A549 (cell line): ENCODE data around the gene ITFG1. TPM values are rescaled to one million over a fixed set of nuclear protein-coding genes. Genes with fewer than 3 reads are reported as not detected.

Experiments used
- ATAC-seq, 2 experiments: fragments of 200-7000 bp in 1 of 2; fragments of >200 bp in 1 of 2; cut with Nextera tagmentation in 1 of 2; cut with Tn5 transposase in 1 of 2; 3 replicates each; pipeline versions ENCODE4 v1.8.0 to v1.9.1; 2018 to 2020; ENCODE audit warnings: mild to moderate bottlenecking in 1 of 2, moderate library complexity in 1 of 2
- CTCF ChIA-PET: fragments of 300-600 bp; sonication (Branson Sonifier 250); formaldehyde crosslinking; extraction: SDS; loops from one replicate; lab custom pipeline; 2021; ENCODE audit warnings: antibody characterized with exemption, inconsistent platforms; lab: Yijun Ruan, JAX
- POLR2A ChIA-PET: fragments of 350-600 bp; formaldehyde crosslinking; extraction: SDS; loops from one replicate; lab custom pipeline; 2021; ENCODE audit warnings: antibody characterized with exemption, inconsistent platforms; lab: Yijun Ruan, JAX
- DNase-seq, 2 experiments: peaks; one replicate each; pipeline versions ENCODE4 v3.0.0 to v3.0.0-alpha.2; 2011 to 2016; ENCODE audit warnings: low read depth in 1 of 2, low spot score in 1 of 2
- FAIRE-seq: peaks from 2 replicates; lab custom pipeline; 2011; peaks lifted over from hg19 to GRCh38; lab: Jason Lieb, UNC
- H3K27ac ChIP-seq, 2 experiments: fragments of >200 bp; sonication (Bioruptor Twin); formaldehyde crosslinking; 3 replicates each; pipeline ENCODE4 v1.5.1; 2016 to 2017
- H3K4me1 ChIP-seq: fragments of >200 bp; sonication (Bioruptor Twin); formaldehyde crosslinking; 3 replicates; pipeline ENCODE4 v1.6.1; 2016
- H3K4me2 ChIP-seq: fragments of >200 bp; sonication (Bioruptor Twin); formaldehyde crosslinking; 3 replicates; pipeline ENCODE4 v1.6.1; 2016
- H3K4me3 ChIP-seq: fragments of >200 bp; sonication (Bioruptor Twin); formaldehyde crosslinking; 3 replicates; pipeline ENCODE4 v1.5.1; 2016
- H3K9me3 ChIP-seq: fragments of >200 bp; sonication (Bioruptor Twin); formaldehyde crosslinking; 3 replicates; pipeline ENCODE4 v1.6.1; 2016
- ATOH8 ChIP-seq: fragments of 250-450 bp; sonication (Bioruptor Pico); IDR thresholded peaks from 2 replicates; pipeline ENCODE4 v1.5.0; 2020; ENCODE audit warnings: low read depth, mild to moderate bottlenecking, moderate library complexity
- BCL3 ChIP-seq: fragments of >200 bp; sonication (Bioruptor Twin); formaldehyde crosslinking; IDR thresholded peaks from 3 replicates; pipeline ENCODE4 v1.6.1; 2016
- BHLHE40 ChIP-seq: IDR thresholded peaks from 2 replicates; pipeline ENCODE4 v1.6.1; 2012; ENCODE audit warnings: low read depth, low read length, inconsistent platforms
- EHMT2 ChIP-seq: fragments of 200-600 bp; sonication (generic); IDR thresholded peaks from 2 replicates; pipeline ENCODE4 v1.6.1; 2016; ENCODE audit warnings: antibody characterized with exemption, low read depth, mild to moderate bottlenecking, moderate library complexity
- ESRRA ChIP-seq: fragments of 150-350 bp; IDR thresholded peaks from 2 replicates; pipeline ENCODE4 v1.6.1; 2014; ENCODE audit warnings: mild to moderate bottlenecking, low read length, borderline replicate concordance
- FOXS1 ChIP-seq: fragments of 250-450 bp; sonication (Bioruptor Pico); IDR thresholded peaks from 2 replicates; pipeline ENCODE4 v1.5.0; 2020; ENCODE audit warnings: mild to moderate bottlenecking, moderate library complexity
- GATA3 ChIP-seq: IDR thresholded peaks from 2 replicates; pipeline ENCODE4 v1.6.1; 2012; ENCODE audit warnings: borderline replicate concordance
- HDAC2 ChIP-seq: fragments of 200-600 bp; sonication (generic); IDR thresholded peaks from 2 replicates; pipeline ENCODE4 v1.6.1; 2016
- HMGXB4 ChIP-seq: fragments of 250-450 bp; sonication (Bioruptor Pico); IDR thresholded peaks from 2 replicates; pipeline ENCODE4 v1.5.0; 2021; ENCODE audit warnings: mild to moderate bottlenecking, moderate library complexity, borderline replicate concordance
- HOXB5 ChIP-seq: fragments of 250-450 bp; sonication (Bioruptor Pico); IDR thresholded peaks from 2 replicates; pipeline ENCODE4 v1.5.0; 2020; ENCODE audit warnings: mild to moderate bottlenecking, moderate library complexity
- JUN ChIP-seq, 2 experiments: fragments of >200 bp; sonication (Bioruptor Twin); formaldehyde crosslinking; IDR thresholded peaks; 2 replicates in 1 of 2; 3 replicates in 1 of 2; pipeline ENCODE4 v1.6.1; 2016 to 2017
- JUNB ChIP-seq: fragments of >200 bp; sonication (Bioruptor Twin); formaldehyde crosslinking; IDR thresholded peaks from 2 replicates; pipeline ENCODE4 v1.6.1; 2016
- MYC ChIP-seq: IDR thresholded peaks from 2 replicates; pipeline ENCODE4 v1.6.1; 2012; ENCODE audit warnings: mild to moderate bottlenecking, inconsistent platforms, low read length, improper control_type of control experiment, borderline replicate concordance
- NFE2L2 ChIP-seq: fragments of 150-350 bp; conservative IDR thresholded peaks from 2 replicates; pipeline ENCODE4 v1.6.1; 2014; ENCODE audit warnings: low read length
- PBX3 ChIP-seq: IDR thresholded peaks from 2 replicates; pipeline ENCODE4 v1.6.1; 2012
- POLR2A ChIP-seq: IDR thresholded peaks from 2 replicates; pipeline ENCODE4 v1.6.1; 2012; ENCODE audit warnings: mild to moderate bottlenecking, low read length
- REST ChIP-seq: fragments of 200-600 bp; sonication (generic); IDR thresholded peaks from 2 replicates; pipeline ENCODE4 v1.6.1; 2016; ENCODE audit warnings: antibody characterized with exemption, mild to moderate bottlenecking, moderate library complexity
- SREBF2 ChIP-seq: fragments of 450-650 bp; IDR thresholded peaks from 2 replicates; pipeline ENCODE4 v1.6.1; 2014; ENCODE audit warnings: mild to moderate bottlenecking, moderate library complexity
- ZSCAN20 ChIP-seq: fragments of 250-450 bp; sonication (Bioruptor Pico); IDR thresholded peaks from 2 replicates; pipeline ENCODE4 v1.8.0; 2022; ENCODE audit warnings: mild to moderate bottlenecking, moderate library complexity
- WGBS: methylation state at CpG from one replicate; pipeline ENCODE4 v1.1.6; 2017; ENCODE audit errors: missing lambda C conversion rate; 5-methylcytosine and 5-hydroxymethylcytosine counted together
- polyA plus RNA-seq, 4 experiments: library from polyadenylated mRNA; depleted of rRNA in 3 of 4; stranded (reverse); fragments of >200 nt; fragmentation: RNase III in 1 of 4; extraction: RNeasy Plus Mini Kit Qiagen cat#74134 plus additional on column Dnase treatment in 1 of 4; gene quantifications; 2 replicates in 3 of 4; 3 replicates in 1 of 4; pipeline ENCODE4 v1.2.3, GENCODE V29; 2011 to 2017

ITFG1 gene
- polyA plus RNA-seq, 2 of the 4 experiments (the other 2 are of a cell fraction), result 32.9 to 112 TPM

GRCh38 chr16:47180073-47180472 lies 280.8 kb downstream of the ITFG1 start:
- H3K4me3 ChIP-seq, result no peak overlapping the region
- 86% methylated on average over 8 of the region's 8 CpGs for WGBS
- no peak for TF ChIP-seq POLR2A
- TF ChIP-seq SREBF2, result no peak
- TF ChIP-seq HMGXB4 (CRISPR knock-in tag), result no peak
- TF ChIP-seq BHLHE40, result no peak
- TF ChIP-seq FOXS1 (CRISPR knock-in tag), result no peak
- no peak for TF ChIP-seq NFE2L2
- no peak for TF ChIP-seq BCL3
- TF ChIP-seq ATOH8, result no peak
- TF ChIP-seq ESRRA, result no peak
- no peak for TF ChIP-seq REST
- no peak for TF ChIP-seq JUN (IDR thresholded peaks at IDR 0.05)

GRCh38 chr16:47175152-47175551 lies 285.7 kb downstream of the ITFG1 start:
- no peak for DNase-seq
- ChIA-PET POLR2A (no interaction called here), CTCF (interaction anchor here (1.4 kb wide), 1 partner anchor 13 kb away, joined by 5 read pairs; no protein-coding TSS in a partner anchor)
- FAIRE-seq, result no peak
- no peaks in the 10 kb centered on the region for H3K4me1 ChIP-seq
- no peak for ATAC-seq
- H3K27ac ChIP-seq, result no peak overlapping the region
- H3K4me3 ChIP-seq, result no peak overlapping the region
- no peak for TF ChIP-seq FOXS1 (CRISPR knock-in tag)
- TF ChIP-seq HOXB5, result no peak
- TF ChIP-seq MYC, result no peak
- TF ChIP-seq ZSCAN20 (CRISPR knock-in tag), result no peak
- no peak for TF ChIP-seq JUN (IDR thresholded peaks at IDR 0.05)
- TF ChIP-seq JUNB, result no peak
- no peak for TF ChIP-seq PBX3
- no peak for TF ChIP-seq GATA3
- TF ChIP-seq HDAC2, result no peak
- TF ChIP-seq EHMT2, result no peak
- H3K4me2 ChIP-seq, result no peak overlapping the region
- H3K9me3 ChIP-seq, result no peaks in the 10 kb centered on the region

More at GRCh38 chr16:47180073-47180472, 280.8 kb downstream of the ITFG1 start:
- POLR2A ChIA-PET, result no interaction called here
- no peaks in the 10 kb centered on the region for H3K9me3 ChIP-seq
- no peak overlapping the region for H3K27ac ChIP-seq
- no peaks in the 10 kb centered on the region for H3K4me1 ChIP-seq
- no peak for DNase-seq
- no peak for ATAC-seq
- CTCF ChIA-PET, result no interaction called here
- H3K4me2 ChIP-seq, result no peak overlapping the region
- no peak for FAIRE-seq
